Endothelial cell (in vitro differentiated cells): ENCODE measurements around the gene BANP. TPM values are rescaled to one million over a fixed set of nuclear protein-coding genes. Genes with fewer than 3 reads are reported as not detected.
A peak's percentile ranks its signal among the peaks of the same experiment; 100 is the strongest.
"Not testable (repeated sequence)": the region's sequence is repeated elsewhere in the genome, so short reads cannot be mapped to it uniquely, and the experiment has no call there.

Source experiments
- DNase-seq: peaks from one replicate; pipeline ENCODE4 v3.0.0; 2021; ENCODE audit warnings: low spot score
- H3K27ac Mint-ChIP-seq: one replicate; pipeline ENCODE4 v1.8.0; 2021; ENCODE audit warnings: mixed read lengths, inconsistent platforms; ENCODE audit not compliant: unreplicated experiment
- H3K27me3 Mint-ChIP-seq: one replicate; pipeline ENCODE4 v1.8.0; 2021; ENCODE audit warnings: mild to moderate bottlenecking, moderate library complexity, mixed read lengths, inconsistent platforms; ENCODE audit not compliant: unreplicated experiment
- H3K36me3 Mint-ChIP-seq: one replicate; pipeline ENCODE4 v1.8.0; 2021; ENCODE audit warnings: mild to moderate bottlenecking, low read depth, mixed read lengths, inconsistent platforms; ENCODE audit not compliant: unreplicated experiment
- H3K4me1 Mint-ChIP-seq: one replicate; pipeline ENCODE4 v1.8.0; 2021; ENCODE audit warnings: mild to moderate bottlenecking, mixed read lengths, inconsistent platforms; ENCODE audit not compliant: unreplicated experiment
- H3K4me3 Mint-ChIP-seq: one replicate; pipeline ENCODE4 v1.8.0; 2021; ENCODE audit warnings: mild to moderate bottlenecking, mixed read lengths, inconsistent platforms; ENCODE audit not compliant: unreplicated experiment
- H3K9me3 Mint-ChIP-seq: one replicate; pipeline ENCODE4 v1.8.0; 2021; ENCODE audit warnings: mixed read lengths, inconsistent platforms; ENCODE audit not compliant: unreplicated experiment
- total RNA-seq: library from RNA; stranded (reverse); fragmentation: NEBNext Ultra II Directional; extraction: Animal tissue kit (Norgen Biotek cat#: 25700); gene quantifications from one replicate; pipeline ENCODE4 v1.2.1, GENCODE V29; 2021; ENCODE audit not compliant: unreplicated experiment
- TF ChIP-seq, protein P1 (sequence below): fragments of 200-600 bp; sonication (generic); IDR thresholded peaks from one replicate; pipeline ENCODE4 v1.5.0; 2021; ENCODE audit warnings: antibody characterized with exemption; ENCODE audit not compliant: unreplicated experiment

BANP gene
- total RNA-seq, 1 donor from 2014 or later, result 33.3 TPM

DNA sequence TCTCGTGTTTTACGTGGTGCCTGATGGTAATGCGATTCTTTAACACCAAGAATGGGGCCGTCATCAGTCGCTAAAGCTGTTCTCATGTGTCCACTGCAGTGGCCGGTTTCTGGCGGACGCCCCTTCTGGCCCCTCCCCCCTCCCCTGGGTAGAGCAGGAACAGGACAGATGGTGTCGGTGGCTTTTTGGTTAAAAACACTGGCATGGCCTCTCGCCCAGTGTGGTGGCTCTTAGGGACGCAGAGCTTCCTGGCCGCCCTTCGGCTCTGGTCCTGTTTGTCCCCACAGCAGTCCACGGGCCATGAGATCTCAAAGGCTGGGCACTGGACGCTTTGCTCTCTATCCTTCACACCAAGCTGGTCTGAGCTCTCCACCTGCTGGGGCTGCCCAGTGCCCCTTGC is 151.8 kb downstream of the BANP start:
- Mint-ChIP-seq H3K36me3 (no peaks in the 10 kb centered on the region), H3K4me3 (no peak overlapping the region)

GRCh38 chr16:88103581-88104188 is 152.5 kb downstream of the BANP start:
- H3K9me3 Mint-ChIP-seq, result no peaks in the 10 kb centered on the region
- H3K4me1 Mint-ChIP-seq, result no peaks in the 10 kb centered on the region
- H3K27ac Mint-ChIP-seq, result no peak overlapping the region
- H3K4me3 Mint-ChIP-seq, result no peak overlapping the region
- DNase-seq, result no peak
- no peaks in the 10 kb centered on the region for H3K36me3 Mint-ChIP-seq
- TF ChIP-seq, protein P1, sequence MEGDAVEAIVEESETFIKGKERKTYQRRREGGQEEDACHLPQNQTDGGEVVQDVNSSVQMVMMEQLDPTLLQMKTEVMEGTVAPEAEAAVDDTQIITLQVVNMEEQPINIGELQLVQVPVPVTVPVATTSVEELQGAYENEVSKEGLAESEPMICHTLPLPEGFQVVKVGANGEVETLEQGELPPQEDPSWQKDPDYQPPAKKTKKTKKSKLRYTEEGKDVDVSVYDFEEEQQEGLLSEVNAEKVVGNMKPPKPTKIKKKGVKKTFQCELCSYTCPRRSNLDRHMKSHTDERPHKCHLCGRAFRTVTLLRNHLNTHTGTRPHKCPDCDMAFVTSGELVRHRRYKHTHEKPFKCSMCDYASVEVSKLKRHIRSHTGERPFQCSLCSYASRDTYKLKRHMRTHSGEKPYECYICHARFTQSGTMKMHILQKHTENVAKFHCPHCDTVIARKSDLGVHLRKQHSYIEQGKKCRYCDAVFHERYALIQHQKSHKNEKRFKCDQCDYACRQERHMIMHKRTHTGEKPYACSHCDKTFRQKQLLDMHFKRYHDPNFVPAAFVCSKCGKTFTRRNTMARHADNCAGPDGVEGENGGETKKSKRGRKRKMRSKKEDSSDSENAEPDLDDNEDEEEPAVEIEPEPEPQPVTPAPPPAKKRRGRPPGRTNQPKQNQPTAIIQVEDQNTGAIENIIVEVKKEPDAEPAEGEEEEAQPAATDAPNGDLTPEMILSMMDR, result no peak
- peaks cover 7% of the 10 kb centered on the region for H3K27me3 Mint-ChIP-seq

More for the DNA sequence above, 151.8 kb downstream of the BANP start:
- H3K4me1 Mint-ChIP-seq, result no peaks in the 10 kb centered on the region
- DNase-seq, result no peak
- no peaks in the 10 kb centered on the region for H3K9me3 Mint-ChIP-seq
- H3K27me3 Mint-ChIP-seq, result peaks cover 7% of the 10 kb centered on the region
- no peak overlapping the region for H3K27ac Mint-ChIP-seq
- TF ChIP-seq, protein P1, result no peak

DNA sequence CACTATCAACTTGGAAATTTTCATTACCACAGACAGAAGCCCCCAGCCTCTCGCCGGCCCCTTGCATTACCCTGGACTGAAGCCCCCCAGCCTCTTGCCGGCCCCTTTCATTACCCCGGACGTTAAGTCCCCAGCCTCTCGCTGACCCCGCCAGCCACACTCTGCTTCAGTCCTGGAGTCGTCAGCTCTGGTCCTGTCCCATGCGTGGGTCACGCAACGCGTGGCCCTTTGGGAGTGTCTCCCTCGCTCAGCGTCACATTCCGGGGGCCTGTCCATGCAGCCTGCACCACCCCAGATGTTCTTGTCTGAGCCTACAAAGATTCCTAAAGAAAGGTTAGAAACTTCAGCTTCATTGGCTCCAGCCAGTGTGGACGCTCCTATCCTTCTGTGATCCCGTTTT is 153.1 kb downstream of the BANP start:
- not testable (repeated sequence) for H3K9me3 Mint-ChIP-seq, DNase-seq, H3K4me3 Mint-ChIP-seq, H3K36me3 Mint-ChIP-seq, H3K27ac Mint-ChIP-seq, H3K4me1 Mint-ChIP-seq, H3K27me3 Mint-ChIP-seq

- H3K27ac Mint-ChIP-seq, H3K36me3 Mint-ChIP-seq, DNase-seq, H3K4me3 Mint-ChIP-seq, H3K27me3 Mint-ChIP-seq, H3K9me3 Mint-ChIP-seq, H3K4me1 Mint-ChIP-seq: not testable (repeated sequence)
Observed at GRCh38 chr16:88105574-88106140, 154.4 kb downstream of the BANP start.

GRCh38 chr16:88106566-88106965 is 155.3 kb downstream of the BANP start:
- not testable (repeated sequence) for H3K36me3 Mint-ChIP-seq, H3K9me3 Mint-ChIP-seq, H3K4me1 Mint-ChIP-seq, H3K27me3 Mint-ChIP-seq, H3K27ac Mint-ChIP-seq, DNase-seq, H3K4me3 Mint-ChIP-seq

- Mint-ChIP-seq H3K36me3 (no peaks in the 10 kb centered on the region), H3K4me3 (no peak overlapping the region), H3K9me3 (no peaks in the 10 kb centered on the region), H3K4me1 (no peaks in the 10 kb centered on the region), H3K27ac (no peak overlapping the region), H3K27me3 (peaks cover 3% of the 10 kb centered on the region)
- DNase-seq, result no peak
- TF ChIP-seq, protein P1, result no peak
Observed at GRCh38 chr16:88108762-88109161, 157.5 kb downstream of the BANP start.

DNA sequence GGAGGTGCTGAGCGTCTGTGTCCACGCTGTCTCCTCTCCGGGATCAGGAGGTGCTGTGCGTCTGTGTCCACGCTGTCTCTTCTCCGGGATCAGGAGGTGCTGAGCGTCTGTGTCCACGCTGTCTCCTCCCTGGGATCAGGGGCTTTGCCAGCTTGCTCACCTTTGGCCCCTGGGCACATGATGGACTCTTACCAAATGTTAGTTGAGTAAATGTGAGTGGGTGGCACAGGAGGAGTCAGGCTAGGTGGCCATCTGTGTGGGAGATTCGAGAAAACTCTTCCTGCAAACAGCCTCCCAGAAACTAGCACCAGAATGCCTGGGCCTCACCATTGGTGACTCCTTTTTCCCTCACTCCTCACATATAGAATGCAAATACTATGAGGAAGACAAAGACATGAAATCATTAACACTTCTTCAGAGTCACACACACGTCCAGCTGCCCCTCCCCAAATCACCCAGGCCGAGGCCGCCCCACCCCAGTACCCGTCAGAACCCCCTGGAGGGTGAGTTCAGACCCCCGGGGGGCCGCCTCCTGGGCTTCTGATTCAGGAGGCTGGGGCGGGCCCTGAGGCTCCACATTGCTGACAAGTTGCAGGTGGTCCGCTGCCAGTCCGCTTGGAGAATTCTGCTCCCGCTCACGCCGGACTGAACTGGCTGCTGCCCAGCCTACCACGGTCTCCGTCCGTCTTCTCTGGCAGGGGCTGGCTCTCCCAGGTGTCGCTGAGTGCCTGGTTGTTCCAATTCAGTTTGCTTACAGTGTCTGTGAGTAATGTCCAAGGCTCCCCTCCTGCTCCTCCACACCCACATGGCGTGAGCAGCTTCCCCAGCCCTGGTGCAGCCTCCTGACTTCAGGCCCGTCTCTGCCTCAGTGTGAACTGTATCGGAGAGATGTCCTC is 158.7 kb downstream of the BANP start:
- not testable (repeated sequence) for H3K27me3 Mint-ChIP-seq, H3K27ac Mint-ChIP-seq, H3K9me3 Mint-ChIP-seq, H3K4me1 Mint-ChIP-seq, DNase-seq, H3K36me3 Mint-ChIP-seq, H3K4me3 Mint-ChIP-seq

- not testable (repeated sequence) for DNase-seq, H3K9me3 Mint-ChIP-seq, H3K4me3 Mint-ChIP-seq, H3K27ac Mint-ChIP-seq, H3K36me3 Mint-ChIP-seq, H3K4me1 Mint-ChIP-seq, H3K27me3 Mint-ChIP-seq
Observed at GRCh38 chr16:88110875-88111494, 159.8 kb downstream of the BANP start.

GRCh38 chr16:88111976-88112375 is 160.7 kb downstream of the BANP start:
- H3K36me3 Mint-ChIP-seq, H3K4me1 Mint-ChIP-seq, H3K27me3 Mint-ChIP-seq, H3K4me3 Mint-ChIP-seq, H3K9me3 Mint-ChIP-seq, DNase-seq: not testable (repeated sequence)
- H3K27ac Mint-ChIP-seq, result peak overlapping the region; percentile 76
